GM12891 (cell line): Measurements from ENCODE around the gene CSAD.

Experiments
- POLR2A ChIP-seq: IDR thresholded peaks from 2 replicates; pipeline ENCODE4 v1.6.1; 2011; ENCODE audit warnings: low read depth, low read length, control low read depth
- POLR2AphosphoS5 ChIP-seq: IDR thresholded peaks from 2 replicates; pipeline ENCODE4 v1.6.1; 2011; ENCODE audit warnings: low read depth, low read length, control low read depth

DNA sequence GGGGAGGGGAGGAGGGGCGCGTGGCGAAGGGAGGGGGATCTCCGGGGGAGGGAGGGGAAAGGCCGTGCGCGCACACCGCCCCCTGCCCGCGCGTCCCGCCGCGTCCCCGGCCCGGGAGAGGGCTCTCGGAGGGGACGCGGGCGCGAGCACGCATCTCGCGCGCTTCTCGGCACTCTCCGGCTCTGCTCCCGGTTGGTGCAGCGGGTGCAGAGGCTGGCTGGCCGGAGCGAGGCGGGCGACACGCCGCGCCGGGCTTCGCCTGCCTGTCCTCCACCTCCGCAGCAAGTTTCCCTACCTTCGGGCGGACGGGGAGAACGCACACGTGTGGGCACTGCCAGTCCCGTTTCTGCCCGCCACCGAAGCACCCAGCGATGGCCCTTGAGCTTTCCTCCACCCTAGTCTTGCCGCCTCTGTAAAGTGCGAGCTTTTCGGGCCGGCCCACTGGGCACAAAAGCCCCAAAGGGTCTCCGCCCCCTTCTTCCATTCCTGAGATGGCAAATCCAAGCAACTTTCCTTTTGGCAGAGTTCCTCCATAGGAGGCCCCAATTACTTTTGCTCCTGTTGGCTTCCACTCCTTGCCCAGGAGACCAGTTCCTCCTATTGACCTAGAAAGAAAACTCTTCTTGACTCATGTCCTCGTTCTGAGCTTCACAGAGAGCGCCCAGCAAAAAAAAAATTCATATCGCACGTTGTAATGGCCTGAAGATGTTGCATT lies 363 bp upstream of the CSAD start:
- TF ChIP-seq POLR2A (no peak), POLR2AphosphoS5 (no peak)
